Measurements from ENCODE around the gene SPAG9.
A peak's percentile ranks its signal among the peaks of the same experiment; 100 is the strongest.

Gene SPAG9

GRCh38 chr17:51120739-51121619 lies at the start of gene SPAG9:
TSS of gene SPAG9 (minus strand) at chr17:51120868. CDS start at chr17:51120656, 212 bp downstream.
- DNase-seq, result peak; percentile 41 to 95 (median 85)

DNA sequence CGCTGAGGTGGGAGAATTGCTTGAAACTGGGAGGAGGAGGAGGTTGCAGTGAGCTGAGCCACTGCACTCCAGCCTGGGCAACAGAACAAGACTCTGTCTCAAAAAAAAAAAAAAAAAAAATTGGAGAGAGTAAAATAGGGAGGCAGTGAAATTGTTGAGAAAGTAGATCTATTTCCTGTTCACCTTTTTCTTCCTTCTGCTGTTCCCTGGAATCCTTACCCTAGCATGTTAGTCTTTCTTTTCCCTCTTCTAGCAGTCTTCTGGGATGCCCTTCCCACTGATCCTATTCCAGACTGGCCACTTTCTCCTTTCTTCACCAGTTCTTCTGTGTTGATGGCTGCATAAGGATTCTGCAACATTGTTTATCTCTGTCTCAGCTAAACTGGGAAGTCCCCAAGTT lies 48.7 kb upstream of the SPAG9 start:
- no peak for DNase-seq

DNA sequence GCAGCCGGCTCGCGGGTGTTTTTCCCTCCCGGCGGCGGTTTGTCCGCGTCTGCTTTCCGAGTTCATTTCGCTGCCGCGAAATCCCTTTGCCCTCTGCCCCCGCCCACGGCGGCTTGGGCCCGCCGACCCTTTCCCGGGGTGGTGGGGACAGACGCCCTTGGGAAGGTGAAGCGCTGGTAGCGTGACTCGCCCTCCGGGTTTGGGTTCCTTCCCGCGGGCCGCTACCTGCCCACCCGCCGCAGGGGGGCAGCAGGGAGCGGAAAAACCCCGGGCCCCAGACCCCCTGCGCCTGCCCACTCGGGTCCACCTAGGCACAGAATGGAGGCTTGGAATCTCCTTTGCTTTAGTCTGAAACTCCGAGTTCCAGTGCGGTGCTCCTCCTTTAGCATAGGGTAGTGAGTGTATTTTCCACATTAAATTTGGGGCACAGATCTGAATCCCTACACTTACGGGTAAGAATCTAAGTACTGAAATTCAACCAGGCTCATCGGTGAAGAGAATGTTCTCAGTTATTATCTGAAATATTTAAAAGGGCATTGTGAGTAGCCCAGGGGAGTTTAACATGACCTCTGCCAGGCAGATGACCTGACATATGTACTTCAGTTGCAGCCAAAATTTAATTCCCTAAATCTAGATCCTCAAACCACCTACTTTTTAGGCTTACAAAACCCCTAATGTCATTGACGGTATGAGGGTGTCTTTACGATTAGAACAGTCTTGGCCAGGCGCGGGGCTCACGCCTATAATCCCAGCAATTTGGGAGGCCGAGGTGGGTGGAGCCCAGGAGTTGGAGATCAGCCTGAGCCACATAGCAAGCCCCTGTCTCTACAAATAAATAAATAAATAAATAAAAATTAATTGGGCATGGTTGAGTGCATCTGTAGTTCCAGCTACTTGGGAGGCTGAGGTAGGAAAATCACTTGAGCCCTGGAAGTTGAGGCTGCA lies 46.6 kb upstream of the SPAG9 start:
- DNase-seq, result peak in 28 of 56 donors; percentile 1 to 64 (median 36)

- DNase-seq, result peak in 53 of 56 donors; percentile 8 to 82 (median 61)
These were observed 45.7 kb upstream of the SPAG9 start, which contains the start of gene NME2 for GRCh38 chr17:51166198-51166986. TSS of gene NME2 (plus strand) at chr17:51166411. CDS start at chr17:51166831, 420 bp downstream.

GRCh38 chr17:51165680-51166197 lies 45.1 kb upstream of the SPAG9 start:
- peak in 6 of 56 donors; percentile 1 to 48 (median 30) for DNase-seq

- DNase-seq, result peak in 2 of 56 donors; percentile 12 to 38
These were observed 44.4 kb upstream of the SPAG9 start for GRCh38 chr17:51164911-51165679.

- no peak for DNase-seq
These were observed 40.9 kb upstream of the SPAG9 start for GRCh38 chr17:51161541-51161940.

DNA sequence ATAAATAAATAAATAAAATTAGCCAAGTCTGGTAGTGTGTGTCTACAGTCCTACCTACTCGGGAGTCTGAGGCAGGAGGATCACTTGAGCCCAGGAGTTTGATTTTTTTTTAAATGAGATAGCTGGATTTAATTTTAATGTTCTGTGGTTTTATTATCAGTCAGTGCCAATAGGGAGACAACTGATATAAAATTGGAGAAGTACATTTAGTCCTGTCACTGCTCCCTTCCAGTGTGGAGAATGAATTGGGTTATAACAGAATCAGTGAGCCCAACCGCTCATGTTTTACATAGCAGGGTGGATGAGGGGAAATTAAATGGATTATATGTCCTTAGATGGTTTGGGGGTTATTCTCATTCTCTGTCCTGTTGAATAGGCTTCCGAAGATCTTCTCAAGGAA lies 38.9 kb upstream of the SPAG9 start:
- no peak for DNase-seq

GRCh38 chr17:51155416-51155815 lies 34.7 kb upstream of the SPAG9 start:
- no peak for DNase-seq

- DNase-seq, result peak in 1 of 56 donors; percentile 19
These were observed 33.5 kb upstream of the SPAG9 start for GRCh38 chr17:51154176-51154575.

DNA sequence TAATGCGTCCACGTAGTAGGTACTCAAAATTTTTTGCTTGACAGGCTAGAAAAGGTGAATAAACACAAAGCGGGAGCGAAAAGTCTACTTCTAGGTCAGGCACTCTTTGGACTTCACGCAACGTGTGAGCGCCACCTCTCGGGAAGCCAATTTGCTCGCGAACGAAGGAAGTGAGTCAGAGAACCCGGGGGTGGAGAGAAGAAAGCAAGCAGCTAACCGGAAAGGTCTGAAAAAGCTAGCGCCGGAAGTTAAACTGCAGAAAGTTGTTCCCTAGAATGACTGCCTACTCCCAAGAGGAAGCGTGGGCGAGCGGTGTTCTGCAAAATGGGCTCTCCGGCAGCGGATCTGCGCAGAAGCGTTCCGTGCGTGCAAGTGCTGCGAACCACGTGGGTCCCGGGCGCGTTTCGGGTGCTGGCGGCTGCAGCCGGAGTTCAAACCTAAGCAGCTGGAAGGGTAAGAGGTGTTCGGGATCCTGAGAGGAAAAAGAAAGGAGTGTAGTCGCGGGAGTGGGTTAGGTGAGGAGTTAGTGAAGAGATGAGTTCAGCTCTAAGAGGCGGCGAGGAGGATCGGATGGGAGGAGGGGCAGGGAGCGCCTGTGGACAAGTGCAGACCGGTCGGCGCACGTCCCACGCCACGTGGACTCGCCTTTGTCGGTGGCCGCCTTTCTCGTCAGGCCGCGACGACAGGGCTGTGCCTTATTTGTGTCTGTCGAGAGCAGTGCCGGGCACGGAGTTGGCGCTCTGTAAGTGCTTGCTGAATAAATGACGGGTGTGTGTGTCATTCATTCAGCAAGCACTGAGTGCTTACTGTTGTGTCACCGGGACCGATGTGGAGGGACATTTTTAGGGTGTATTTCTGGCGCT lies 32.8 kb upstream of the SPAG9 start, which contains the start of gene NME1:
NME1 (plus strand) TSS at position 350 of the 863 bp plus-strand sequence. CDS start 2,096 bp downstream, outside the sequence.
- peak; percentile 88 to 99 (median 97) for DNase-seq

GRCh38 chr17:51152766-51153209 lies 32.1 kb upstream of the SPAG9 start:
- peak in 5 of 56 donors; percentile 4 to 62 (median 42) for DNase-seq

DNA sequence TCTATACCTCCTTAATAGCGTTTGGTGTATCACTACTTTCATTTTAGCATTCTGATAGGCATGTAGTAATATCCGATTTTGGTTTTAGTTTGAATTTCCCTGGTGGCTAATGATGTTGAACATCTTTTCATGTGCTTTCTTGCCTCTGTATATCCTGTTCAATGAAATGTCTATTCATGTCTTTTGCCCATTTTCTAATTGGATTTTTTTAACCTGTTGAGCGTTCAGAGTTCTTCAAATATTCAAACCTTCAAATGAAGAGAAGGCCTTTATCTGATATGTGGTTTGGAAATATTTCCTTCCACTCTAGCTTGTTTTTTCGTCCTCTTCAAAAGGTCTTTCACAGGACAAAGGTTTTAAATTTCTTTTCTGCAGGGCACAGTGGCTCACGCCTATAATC lies 30.3 kb upstream of the SPAG9 start:
- DNase-seq, result no peak

DNA sequence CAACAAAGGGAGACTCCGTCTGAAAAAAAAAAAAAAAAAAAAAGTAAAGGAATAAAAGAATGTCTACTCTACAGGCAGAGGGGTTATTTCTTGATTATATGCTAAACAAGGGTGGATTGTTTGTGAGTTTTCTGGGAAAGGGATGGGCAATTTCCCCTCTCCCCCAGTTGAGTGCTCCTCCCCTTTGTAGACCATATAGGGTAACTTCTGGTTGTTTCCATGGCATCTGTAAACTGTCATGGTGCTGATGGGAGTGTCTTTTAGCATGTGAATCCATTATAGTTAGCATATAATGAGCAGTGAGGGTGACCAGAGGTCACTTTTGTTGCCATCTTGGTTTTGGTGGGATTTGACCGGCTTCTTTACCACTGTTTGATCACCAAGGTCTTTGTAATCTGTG lies 28.5 kb upstream of the SPAG9 start:
- DNase-seq, result no peak

DNA sequence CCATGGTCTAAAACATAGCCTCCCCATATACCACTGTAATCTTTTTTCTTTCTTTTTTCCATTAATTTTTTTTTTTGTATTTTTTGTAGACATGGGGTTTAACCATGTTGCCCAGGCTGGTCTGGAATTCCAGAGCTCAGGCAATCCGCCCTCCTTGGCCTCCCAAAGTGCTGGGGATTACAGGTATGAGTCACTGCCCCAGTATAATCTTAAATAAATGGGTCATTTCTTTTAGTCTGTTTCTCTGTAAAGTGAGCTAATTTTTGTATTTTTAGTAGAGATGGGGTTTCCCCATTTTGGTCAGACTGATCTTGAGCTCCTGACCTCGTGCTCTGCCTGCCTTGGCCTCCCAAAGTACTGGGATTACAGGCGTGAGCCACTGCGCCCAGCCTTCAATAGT lies 27.0 kb upstream of the SPAG9 start:
- no peak for DNase-seq

- DNase-seq, result no peak
These were observed 23.8 kb upstream of the SPAG9 start for GRCh38 chr17:51144266-51145022.

DNA sequence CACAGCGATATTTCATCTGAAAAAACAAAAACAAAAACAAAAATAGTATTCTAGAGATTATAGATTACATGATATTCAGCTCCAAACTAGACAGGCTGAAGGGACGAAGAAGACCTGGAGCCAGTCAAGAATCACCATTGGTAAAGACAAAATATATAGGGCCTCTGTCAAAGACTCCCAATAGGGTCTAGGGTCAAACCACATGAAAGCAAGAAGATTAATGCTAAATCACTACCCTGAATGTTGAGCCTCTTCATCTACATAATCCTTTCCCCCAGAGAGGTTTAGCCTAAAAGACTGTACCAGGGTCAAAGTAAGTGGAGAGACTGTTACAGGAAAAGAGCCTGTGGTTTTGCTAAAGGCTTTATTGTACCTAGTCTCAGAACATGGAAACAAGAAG lies 21.9 kb upstream of the SPAG9 start:
- DNase-seq, result no peak

DNA sequence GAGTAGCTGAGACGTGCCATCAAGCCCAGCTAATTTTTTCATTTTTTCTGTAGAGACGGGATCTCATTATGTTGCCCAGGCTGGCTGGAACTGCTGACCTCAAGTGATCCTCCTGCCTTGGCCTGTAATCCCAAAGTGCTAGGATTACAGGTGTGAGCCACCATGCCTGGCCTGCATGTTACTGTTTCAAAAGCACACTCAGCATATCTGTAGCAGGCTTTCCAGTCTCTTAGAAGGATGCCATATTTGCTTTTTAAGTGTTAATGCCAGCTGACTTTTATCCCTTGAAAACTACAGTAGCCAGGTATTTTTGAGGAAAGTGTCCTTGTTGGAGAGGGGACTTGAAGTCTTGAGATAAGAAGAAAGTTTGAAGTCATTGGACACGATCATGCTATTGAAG lies 15.3 kb upstream of the SPAG9 start:
- no peak for DNase-seq
